Measurements from ENCODE around the gene GUCY2C.
"Not testable (repeated sequence)": the region's sequence is repeated elsewhere in the genome, so short reads cannot be mapped to it uniquely, and the experiment has no call there.

GUCY2C gene

GRCh38 chr12:14696265-14696741 is at the start of gene GUCY2C:
GUCY2C (minus strand) TSS chr12:14696599; CDS start chr12:14696448, 151 bp downstream.
- DNase-seq, result no peak

DNA sequence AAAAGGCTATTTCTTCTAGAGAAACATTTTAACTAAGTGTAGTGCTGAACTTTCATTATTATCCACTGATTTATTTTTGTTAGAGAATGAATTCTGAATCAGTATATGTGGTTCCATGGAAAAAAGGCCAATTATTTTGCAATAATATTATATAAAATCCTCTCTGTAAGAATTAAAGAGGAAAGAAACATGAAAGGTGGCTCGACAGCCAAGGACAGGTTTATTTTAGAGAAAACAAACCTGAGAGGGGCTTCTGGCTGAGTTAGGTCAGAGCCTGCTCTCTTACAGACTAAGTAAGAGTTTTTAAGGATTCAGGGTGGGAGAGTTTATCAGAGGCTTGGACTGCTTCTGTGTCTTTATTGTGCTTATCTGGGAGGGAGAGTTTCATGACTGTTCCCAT is 46.7 kb upstream of the GUCY2C start:
- no peak for DNase-seq

GRCh38 chr12:14741942-14742341 is 45.5 kb upstream of the GUCY2C start:
- DNase-seq, result no peak

GRCh38 chr12:14741153-14741552 is 44.8 kb upstream of the GUCY2C start:
- no peak for DNase-seq

DNA sequence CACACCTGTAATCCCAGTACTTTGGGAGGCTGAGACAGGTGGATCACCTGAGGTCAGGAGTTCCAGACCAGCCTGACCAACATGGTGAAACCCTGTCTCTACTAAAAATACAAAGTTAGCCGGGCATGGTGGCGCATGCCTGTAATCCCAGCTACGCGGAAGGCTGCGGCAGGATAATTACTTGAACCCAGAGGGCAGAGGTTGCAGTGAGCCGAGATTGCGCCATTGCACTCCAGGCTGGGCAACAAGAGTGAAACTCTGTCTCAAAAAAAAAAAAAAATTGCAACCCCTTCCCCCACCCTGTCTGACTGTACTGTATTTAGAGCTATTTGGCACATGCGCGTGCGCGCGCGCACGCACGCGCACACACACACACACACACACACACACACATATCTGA is 40.0 kb upstream of the GUCY2C start:
- DNase-seq, result not testable (repeated sequence)

- DNase-seq, result no peak
Measured at GRCh38 chr12:14731821-14732220, 35.4 kb upstream of the GUCY2C start.

DNA sequence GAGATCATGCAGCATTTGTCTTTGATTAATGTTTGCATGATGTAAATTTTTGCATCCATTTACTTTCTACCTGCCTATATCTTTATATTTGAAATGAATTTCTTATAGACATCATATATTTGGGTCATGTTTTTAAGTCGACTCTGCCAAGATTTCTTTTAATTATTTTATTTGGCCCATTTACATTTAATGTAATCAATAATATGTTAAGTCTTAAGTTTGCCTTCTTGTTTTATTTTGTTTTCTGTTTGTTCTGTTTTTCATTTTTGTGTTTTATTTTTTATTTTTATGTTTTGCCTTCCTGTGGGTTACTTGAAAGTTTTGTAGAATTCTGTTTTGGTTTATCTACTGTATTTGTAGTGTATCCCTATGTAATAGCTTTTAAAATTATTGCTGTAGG is 33.2 kb upstream of the GUCY2C start:
- DNase-seq, result no peak

- DNase-seq, result no peak
Measured at GRCh38 chr12:14723763-14724162, 27.4 kb upstream of the GUCY2C start.

DNA sequence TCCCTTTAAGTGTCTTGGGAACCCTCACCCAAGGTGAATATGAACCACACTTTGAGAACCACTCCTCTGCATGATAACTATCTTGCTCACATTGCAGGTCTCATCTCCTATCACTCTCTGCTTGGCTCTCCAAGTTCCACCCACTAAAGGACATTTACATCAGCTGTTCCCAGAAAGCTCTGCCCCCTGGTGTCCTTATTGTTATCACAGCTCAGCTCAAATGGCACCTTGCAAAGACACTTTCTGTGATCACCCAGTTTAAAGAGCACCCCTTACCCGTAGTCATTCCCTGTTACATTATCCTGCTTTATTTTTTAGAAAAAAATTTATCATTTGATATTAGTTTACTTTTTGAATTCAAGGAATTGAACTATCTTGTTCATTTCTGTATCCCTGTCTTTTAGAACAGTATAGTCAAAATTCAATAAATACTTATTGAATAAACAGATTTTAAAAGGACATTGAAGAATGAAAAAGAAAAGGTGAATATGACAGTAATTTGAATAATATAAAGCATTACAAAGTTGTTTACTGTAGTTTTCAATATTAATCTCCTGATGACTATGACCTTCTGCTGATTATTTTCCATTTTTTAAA is 20.5 kb upstream of the GUCY2C start:
- DNase-seq, result no peak

- DNase-seq, result no peak
Measured at GRCh38 chr12:14714437-14714836, 18.0 kb upstream of the GUCY2C start.

DNA sequence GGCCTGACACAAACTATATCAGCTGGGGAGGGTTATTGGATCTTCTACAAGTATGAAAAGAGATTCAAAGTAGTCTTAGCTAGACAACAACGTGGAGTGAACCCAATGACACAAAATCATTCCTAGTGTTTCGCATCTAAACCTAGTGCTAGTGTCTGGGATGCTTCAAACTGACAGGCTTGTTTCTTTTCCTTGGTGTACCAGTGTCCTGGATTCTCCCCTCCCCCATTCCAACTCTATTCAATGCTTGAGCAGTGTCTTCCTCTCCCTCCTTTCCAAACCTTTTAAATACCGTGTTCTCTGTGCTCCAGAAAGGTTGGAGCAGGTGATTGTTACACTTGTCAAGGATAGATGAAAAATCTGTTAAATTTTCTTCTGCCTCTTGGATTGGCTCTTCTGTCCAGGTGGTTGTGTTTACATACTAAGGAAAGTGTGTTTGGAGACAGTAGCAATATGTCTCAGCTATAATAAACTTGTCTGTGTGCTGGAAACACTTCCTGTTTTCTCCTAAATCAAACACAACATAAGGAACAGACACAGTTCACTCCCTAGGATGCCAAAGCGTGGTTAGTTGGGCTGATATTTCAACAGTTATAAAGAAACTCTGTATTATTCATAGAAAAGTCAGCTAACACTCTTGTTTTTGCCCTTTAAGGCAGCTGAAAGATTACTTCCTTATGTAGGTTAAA is 14.4 kb upstream of the GUCY2C start:
- DNase-seq, result no peak

DNA sequence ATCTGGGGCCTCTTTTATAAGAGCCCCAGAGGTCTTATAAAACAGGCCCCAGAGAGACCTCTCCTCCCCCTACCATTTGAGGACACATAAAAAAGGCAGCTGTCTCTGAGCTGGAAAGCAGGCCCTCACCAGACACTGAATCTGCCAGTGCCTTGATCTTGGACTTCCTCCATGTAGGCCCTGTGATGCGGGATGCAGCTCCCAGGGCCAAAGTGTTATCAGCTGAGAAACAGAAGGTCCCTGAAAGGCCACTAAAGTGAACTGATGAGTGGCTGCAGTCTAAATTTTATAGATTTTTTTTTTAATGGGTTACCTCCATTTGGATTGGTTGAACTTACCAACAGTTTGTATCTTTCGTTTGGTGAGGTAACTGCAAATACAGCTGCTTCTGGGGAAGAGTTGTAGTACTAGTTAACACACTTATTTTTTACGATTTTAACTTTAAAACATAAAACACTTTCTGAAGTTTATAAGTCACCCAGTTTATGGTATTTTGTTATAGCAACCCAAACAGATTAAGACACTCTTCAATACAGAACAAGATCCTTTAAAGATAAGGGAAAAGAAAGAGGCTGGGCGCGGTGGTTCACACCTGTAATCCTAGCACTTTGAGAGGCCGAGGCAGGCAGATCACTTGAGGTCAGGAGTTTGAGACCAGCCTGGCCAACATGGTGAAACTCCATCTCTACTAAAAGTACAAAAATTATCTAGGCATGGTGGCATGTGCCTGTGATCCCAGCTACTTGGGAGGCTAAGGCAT is 5.6 kb upstream of the GUCY2C start:
- no peak for DNase-seq

GRCh38 chr12:14700935-14701334 is 4.5 kb upstream of the GUCY2C start:
- DNase-seq, result no peak

GRCh38 chr12:14699923-14700322 is 3.5 kb upstream of the GUCY2C start:
- no peak for DNase-seq

DNA sequence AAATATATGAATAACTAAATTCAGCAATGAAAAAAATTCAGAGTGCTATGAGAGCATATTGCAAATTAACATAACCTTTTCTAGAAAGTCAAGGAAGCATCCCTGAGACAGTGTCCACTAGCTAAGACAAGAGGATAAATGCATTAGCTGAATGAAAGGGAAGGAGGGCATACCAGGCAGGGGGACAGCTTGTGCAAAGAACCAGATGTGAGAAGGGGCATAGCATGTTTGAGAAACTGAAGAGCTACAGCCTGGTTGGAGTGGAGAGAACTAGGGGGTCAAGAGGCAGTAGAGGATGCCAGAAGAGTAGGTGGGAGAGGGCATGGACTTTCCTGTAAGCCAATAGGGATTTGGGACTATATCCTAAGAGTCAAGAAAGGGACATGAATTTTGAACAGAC is 2.2 kb upstream of the GUCY2C start:
- no peak for DNase-seq

DNA sequence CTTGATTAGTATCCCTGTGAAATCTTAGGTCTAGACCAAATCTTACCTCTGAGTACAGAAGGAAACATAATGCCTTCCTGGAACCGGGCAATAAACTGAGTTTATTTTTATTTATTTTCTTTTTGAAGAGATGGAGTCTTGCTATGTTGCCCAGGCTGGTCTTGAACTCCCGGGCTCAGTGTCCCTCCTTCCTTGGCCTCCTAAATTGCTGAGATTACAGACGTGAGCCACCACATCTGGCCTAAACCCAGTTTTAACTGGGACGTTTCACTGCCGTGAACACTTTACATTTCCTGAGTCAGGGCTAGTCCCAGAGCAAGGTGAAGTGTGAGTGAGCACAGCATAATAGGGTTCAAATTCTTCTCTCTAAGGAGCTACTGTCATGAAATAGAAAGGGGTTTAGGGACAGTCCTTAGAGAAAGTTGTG is 671 bp downstream of the GUCY2C start:
- DNase-seq, result no peak

DNA sequence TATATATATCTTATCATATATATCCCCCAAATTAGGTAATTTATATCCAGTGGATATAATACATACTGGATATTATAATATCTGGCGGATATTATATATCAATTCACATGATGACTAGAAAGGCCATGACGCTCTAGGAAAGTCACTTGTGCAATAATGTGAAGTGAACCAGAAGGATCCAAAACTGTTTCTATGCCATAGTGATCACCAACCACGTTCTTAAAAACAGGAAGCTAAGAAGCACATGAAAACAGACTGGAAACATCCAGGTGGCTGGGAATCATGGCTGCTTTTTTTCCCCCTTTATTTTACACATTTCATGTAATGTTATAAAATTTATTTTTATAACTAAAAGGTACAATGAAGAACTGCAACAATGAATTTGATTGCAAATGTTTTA is 1.4 kb downstream of the GUCY2C start:
- DNase-seq, result no peak

DNA sequence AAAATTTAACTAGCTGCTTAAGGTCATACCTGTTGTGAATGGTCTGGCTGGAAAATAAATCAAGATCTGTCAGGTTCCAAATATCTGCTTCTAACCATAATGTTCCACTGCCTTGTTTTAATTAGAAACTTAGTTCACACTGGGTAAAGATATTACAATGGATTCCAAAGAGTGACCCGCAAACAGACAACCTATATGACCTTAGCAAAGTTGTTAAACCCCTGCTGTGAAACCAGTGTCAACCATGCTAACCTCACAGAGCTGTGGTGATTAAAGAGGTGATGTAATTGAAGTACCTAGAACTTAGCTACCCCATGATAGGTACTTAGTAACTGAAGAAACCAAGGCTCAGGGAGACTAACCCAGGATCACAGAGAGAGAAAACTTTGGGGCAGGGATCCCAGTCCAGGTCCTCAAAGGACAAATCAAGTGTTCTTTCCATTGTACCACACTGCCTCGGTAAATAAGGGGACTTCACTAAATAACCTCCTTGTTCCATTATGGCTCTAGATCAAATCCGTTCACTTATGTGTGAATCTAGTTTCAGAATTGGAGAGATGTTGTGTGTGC is 2.2 kb downstream of the GUCY2C start:
- DNase-seq, result no peak

GRCh38 chr12:14693116-14693515 is 3.3 kb downstream of the GUCY2C start:
- no peak for DNase-seq

DNA sequence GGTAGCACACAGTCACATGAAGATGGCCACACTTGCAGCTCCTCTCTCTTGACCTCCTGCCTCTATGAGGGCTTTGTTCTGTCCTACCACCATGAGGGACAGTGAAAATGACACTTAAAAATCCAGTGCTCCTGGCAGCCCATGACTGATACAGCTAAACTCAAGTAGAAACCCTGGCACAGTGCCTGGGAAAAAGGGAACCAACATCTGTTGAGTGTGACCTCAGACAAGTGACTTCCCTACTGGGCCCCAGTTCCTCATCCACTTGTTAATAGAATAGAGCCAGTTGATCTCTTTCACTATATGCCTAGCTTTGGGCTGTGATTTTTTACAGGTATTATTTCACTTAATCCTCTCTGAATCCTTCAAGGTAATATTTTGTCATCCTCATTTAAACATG is 4.8 kb downstream of the GUCY2C start:
- DNase-seq, result no peak

- DNase-seq, result no peak
Measured at GRCh38 chr12:14689996-14690395, 6.4 kb downstream of the GUCY2C start.

GRCh38 chr12:14689144-14689543 is 7.3 kb downstream of the GUCY2C start:
- DNase-seq, result no peak

DNA sequence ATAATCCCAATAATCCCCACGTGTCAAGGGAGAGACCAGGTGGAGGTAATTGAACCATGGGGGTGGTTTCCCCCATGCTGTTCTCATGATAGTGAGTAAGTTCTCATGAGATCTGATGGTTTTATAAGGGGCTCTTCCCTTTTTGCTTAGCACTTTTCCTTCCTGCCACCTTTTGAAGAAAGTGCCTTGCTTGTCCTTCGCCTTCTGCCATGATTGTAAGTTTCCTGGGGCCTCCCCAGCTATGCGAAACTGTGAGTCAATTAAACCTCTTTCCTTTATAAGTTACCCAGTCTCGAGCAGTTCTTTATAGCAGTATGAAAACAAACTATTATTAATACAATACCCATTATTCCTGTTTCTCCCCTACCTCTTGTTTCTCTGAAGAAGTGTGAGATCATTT is 14.2 kb downstream of the GUCY2C start:
- not testable (repeated sequence) for DNase-seq

GRCh38 chr12:14681625-14682024 is 14.8 kb downstream of the GUCY2C start:
- no peak for DNase-seq
